PC-3 (cell line): Measurements from ENCODE around the gene PHF13.

Source experiments
- EZH2 ChIP-seq: fragments of 300-600 bp; sonication (generic); IDR thresholded peaks from one replicate; pipeline ENCODE4 v1.6.1; 2017; ENCODE audit warnings: antibody characterized with exemption, mild to moderate bottlenecking, low read length; ENCODE audit not compliant: unreplicated experiment
- EZH2phosphoT487 ChIP-seq: fragments of 300-600 bp; sonication (generic); IDR thresholded peaks from 2 replicates; pipeline ENCODE4 v1.6.1; 2018; ENCODE audit warnings: mild to moderate bottlenecking, antibody characterized with exemption, low read length, borderline replicate concordance

DNA sequence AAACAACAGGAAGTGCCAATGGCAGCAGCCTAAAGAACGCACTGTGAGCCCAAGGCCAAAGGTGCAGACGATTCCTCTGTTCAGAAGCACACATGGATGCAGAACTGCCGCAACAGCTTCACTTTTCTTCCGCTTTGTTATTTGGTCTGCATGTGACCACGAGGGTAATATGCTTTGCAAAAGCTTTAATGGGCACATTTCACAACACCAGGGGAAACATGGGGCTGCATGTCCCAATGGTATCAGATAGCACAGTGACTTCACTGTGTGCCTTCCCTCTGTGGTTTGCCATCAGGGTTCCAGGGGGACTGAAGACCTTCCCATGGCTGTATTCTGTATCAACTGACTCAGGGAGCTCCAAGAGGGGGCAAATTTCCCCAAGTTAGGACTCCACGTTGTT lies 39.5 kb downstream of the PHF13 start:
- TF ChIP-seq EZH2: no peak
- no peak for TF ChIP-seq EZH2phosphoT487
